ENCODE measurements around the gene STK32A. TPM values are rescaled to one million over a fixed set of nuclear protein-coding genes. Genes with fewer than 3 reads are reported as not detected.

The STK32A gene
- total RNA-seq, 1 experiment from 2014 or later, result not detected

DNA sequence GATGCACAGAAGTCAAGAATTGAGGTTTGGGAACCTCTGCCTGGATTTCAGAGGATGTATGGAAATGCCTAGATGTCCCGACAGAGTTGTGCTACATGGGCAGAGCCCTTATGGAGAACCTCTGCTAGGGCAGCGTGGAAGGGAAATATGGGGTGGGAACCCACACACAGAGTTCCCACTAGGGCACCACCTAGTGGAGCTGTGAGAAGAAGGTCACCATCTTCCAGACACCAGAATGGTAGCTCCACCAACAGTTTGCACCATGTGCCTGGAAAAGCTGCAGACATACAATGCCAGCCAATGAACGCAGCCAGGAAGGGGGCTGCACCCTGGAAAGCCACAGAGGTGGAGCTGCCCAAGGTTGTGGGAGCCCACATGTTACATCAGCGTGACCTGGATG lies 104.5 kb downstream of the STK32A start:
- TF ChIP-seq, protein P1, sequence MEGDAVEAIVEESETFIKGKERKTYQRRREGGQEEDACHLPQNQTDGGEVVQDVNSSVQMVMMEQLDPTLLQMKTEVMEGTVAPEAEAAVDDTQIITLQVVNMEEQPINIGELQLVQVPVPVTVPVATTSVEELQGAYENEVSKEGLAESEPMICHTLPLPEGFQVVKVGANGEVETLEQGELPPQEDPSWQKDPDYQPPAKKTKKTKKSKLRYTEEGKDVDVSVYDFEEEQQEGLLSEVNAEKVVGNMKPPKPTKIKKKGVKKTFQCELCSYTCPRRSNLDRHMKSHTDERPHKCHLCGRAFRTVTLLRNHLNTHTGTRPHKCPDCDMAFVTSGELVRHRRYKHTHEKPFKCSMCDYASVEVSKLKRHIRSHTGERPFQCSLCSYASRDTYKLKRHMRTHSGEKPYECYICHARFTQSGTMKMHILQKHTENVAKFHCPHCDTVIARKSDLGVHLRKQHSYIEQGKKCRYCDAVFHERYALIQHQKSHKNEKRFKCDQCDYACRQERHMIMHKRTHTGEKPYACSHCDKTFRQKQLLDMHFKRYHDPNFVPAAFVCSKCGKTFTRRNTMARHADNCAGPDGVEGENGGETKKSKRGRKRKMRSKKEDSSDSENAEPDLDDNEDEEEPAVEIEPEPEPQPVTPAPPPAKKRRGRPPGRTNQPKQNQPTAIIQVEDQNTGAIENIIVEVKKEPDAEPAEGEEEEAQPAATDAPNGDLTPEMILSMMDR (IDR thresholded peaks at IDR 0.05), result no peak
- TF ChIP-seq, protein P2, sequence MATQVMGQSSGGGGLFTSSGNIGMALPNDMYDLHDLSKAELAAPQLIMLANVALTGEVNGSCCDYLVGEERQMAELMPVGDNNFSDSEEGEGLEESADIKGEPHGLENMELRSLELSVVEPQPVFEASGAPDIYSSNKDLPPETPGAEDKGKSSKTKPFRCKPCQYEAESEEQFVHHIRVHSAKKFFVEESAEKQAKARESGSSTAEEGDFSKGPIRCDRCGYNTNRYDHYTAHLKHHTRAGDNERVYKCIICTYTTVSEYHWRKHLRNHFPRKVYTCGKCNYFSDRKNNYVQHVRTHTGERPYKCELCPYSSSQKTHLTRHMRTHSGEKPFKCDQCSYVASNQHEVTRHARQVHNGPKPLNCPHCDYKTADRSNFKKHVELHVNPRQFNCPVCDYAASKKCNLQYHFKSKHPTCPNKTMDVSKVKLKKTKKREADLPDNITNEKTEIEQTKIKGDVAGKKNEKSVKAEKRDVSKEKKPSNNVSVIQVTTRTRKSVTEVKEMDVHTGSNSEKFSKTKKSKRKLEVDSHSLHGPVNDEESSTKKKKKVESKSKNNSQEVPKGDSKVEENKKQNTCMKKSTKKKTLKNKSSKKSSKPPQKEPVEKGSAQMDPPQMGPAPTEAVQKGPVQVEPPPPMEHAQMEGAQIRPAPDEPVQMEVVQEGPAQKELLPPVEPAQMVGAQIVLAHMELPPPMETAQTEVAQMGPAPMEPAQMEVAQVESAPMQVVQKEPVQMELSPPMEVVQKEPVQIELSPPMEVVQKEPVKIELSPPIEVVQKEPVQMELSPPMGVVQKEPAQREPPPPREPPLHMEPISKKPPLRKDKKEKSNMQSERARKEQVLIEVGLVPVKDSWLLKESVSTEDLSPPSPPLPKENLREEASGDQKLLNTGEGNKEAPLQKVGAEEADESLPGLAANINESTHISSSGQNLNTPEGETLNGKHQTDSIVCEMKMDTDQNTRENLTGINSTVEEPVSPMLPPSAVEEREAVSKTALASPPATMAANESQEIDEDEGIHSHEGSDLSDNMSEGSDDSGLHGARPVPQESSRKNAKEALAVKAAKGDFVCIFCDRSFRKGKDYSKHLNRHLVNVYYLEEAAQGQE (IDR thresholded peaks at IDR 0.05; ENCODE audit: insufficient read depth in 1 of 2, low read depth in 2 of 2, low read length in 1 of 2), result no peak
- TF ChIP-seq POLR2AphosphoS5 (IDR thresholded peaks at IDR 0.05; ENCODE audit: low read depth, low read length) (no peak), SIN3A (IDR thresholded peaks at IDR 0.05; ENCODE audit: borderline replicate concordance, insufficient read depth, low read depth, low read length) (no peak), TCF7L2 (IDR thresholded peaks at IDR 0.05; ENCODE audit: low read depth, low read length) (no peak)
- ChIA-PET CTCF (no interaction called here), POLR2A (no interaction called here)
- no peaks in the 10 kb centered on the region for H3K27me3 ChIP-seq (ENCODE audit: control insufficient read depth, insufficient read depth, low read length)
- intact Hi-C loops (cut with micrococcal nuclease; ENCODE audit: unreplicated experiment) (no loop called here), in situ Hi-C loops (cut with HindIII; ENCODE audit: low pct_unique_long_range_greater_than_20kb, low sequenced_read_pairs) (no loop called here)
- H3K36me3 ChIP-seq (ENCODE audit: control insufficient read depth, insufficient read depth, low read length), result no peaks in the 10 kb centered on the region
- H3K27ac ChIP-seq (ENCODE audit: low read length), result no peak overlapping the region
- no peak for ATAC-seq
- no peak for DNase-seq (ENCODE audit: low read depth, low spot score)
- no peak overlapping the region for H3K4me3 ChIP-seq (ENCODE audit: low read depth in 2 of 2, low read length in 2 of 2)
- no peaks in the 10 kb centered on the region for H3K9me3 ChIP-seq (ENCODE audit: control insufficient read depth, insufficient read depth, low read depth, low read length)
- no peaks in the 10 kb centered on the region for H3K4me1 ChIP-seq (ENCODE audit: control insufficient read depth, insufficient read depth, low read length)
- no TSS peak for BruUV-seq (replicated peaks)

DNA sequence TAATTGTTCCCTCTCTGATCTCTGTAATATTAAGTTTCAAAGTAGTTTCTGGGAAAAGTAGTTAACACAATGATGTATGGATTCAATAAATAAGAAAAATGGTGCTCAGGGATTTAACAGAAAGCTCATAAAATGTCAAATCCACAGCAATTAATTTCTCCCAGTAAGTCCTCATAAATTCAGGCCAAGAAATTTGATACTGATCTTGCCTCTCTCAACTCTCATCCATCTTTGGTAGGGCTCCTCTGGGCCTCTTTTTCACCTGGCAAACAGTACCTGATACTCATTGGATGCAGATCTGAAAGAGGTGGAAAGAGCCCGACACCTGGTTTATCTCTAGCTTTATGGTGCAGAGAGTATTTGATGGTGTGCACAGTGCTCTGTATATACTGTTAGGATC lies 106.1 kb downstream of the STK32A start:
- ChIA-PET POLR2A (no interaction called here), CTCF (no interaction called here)
- Histone ChIP-seq H3K4me3 (ENCODE audit: low read depth in 2 of 2, low read length in 2 of 2) (no peak overlapping the region), H3K36me3 (ENCODE audit: control insufficient read depth, insufficient read depth, low read length) (no peaks in the 10 kb centered on the region), H3K27ac (ENCODE audit: low read length) (no peak overlapping the region), H3K4me1 (ENCODE audit: control insufficient read depth, insufficient read depth, low read length) (no peaks in the 10 kb centered on the region), H3K9me3 (ENCODE audit: control insufficient read depth, insufficient read depth, low read depth, low read length) (no peaks in the 10 kb centered on the region), H3K27me3 (ENCODE audit: control insufficient read depth, insufficient read depth, low read length) (no peaks in the 10 kb centered on the region)
- in situ Hi-C loops (cut with HindIII; ENCODE audit: low pct_unique_long_range_greater_than_20kb, low sequenced_read_pairs), result no loop called here
- no peak for ATAC-seq
- intact Hi-C loops (cut with micrococcal nuclease; ENCODE audit: unreplicated experiment), result no loop called here
- TF ChIP-seq, protein P1 (IDR thresholded peaks at IDR 0.05), result no peak
- DNase-seq (ENCODE audit: low read depth, low spot score), result no peak
- BruUV-seq (replicated peaks), result no TSS peak

DNA sequence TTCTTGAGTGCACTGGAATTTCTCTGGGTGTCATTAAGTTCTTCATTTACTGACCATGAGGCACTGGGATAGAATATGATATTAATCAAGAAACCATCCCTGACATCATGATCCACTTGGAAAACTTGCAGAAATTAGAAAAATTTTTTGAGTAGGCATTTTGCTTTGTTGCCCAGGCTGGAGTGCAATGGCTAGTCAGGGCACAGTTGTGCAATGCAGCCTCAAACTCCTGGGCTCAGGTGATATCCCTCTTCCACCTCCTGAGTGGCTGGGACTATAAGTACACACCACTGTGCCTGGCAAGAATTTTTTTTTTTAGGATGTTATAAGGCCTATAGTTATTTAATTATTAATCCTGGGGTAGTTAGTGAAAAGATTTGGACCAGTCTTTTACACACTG lies 106.5 kb downstream of the STK32A start:
- Histone ChIP-seq H3K4me1 (ENCODE audit: control insufficient read depth, insufficient read depth, low read length) (no peaks in the 10 kb centered on the region), H3K9me3 (ENCODE audit: control insufficient read depth, insufficient read depth, low read depth, low read length) (no peaks in the 10 kb centered on the region), H3K36me3 (ENCODE audit: control insufficient read depth, insufficient read depth, low read length) (no peaks in the 10 kb centered on the region), H3K27ac (ENCODE audit: low read length) (no peak overlapping the region), H3K4me3 (ENCODE audit: low read depth in 2 of 2, low read length in 2 of 2) (no peak overlapping the region), H3K27me3 (ENCODE audit: control insufficient read depth, insufficient read depth, low read length) (no peaks in the 10 kb centered on the region)
- no peak for TF ChIP-seq SIN3A (IDR thresholded peaks at IDR 0.05; ENCODE audit: borderline replicate concordance, insufficient read depth, low read depth, low read length)
- TF ChIP-seq, protein P1 (IDR thresholded peaks at IDR 0.05), result no peak
- no peak for TF ChIP-seq TCF7L2 (IDR thresholded peaks at IDR 0.05; ENCODE audit: low read depth, low read length)
- TF ChIP-seq POLR2AphosphoS5 (IDR thresholded peaks at IDR 0.05; ENCODE audit: low read depth, low read length), result no peak
- TF ChIP-seq, protein P2 (IDR thresholded peaks at IDR 0.05; ENCODE audit: insufficient read depth in 1 of 2, low read depth in 2 of 2, low read length in 1 of 2), result no peak
- intact Hi-C loops (cut with micrococcal nuclease; ENCODE audit: unreplicated experiment) (no loop called here), in situ Hi-C loops (cut with HindIII; ENCODE audit: low pct_unique_long_range_greater_than_20kb, low sequenced_read_pairs) (no loop called here)
- CTCF ChIA-PET, result no interaction called here
- POLR2A ChIA-PET, result no interaction called here
- no peak for DNase-seq (ENCODE audit: low read depth, low spot score)
- no peak for ATAC-seq
- BruUV-seq (replicated peaks), result no TSS peak
